IPS-NIHi7 (cell line): ENCODE measurements around the gene TUBA4A.
"Not testable (repeated sequence)": the region's sequence is repeated elsewhere in the genome, so short reads cannot be mapped to it uniquely, and the experiment has no call there.

Source experiments
- DNase-seq: peaks from one replicate; pipeline ENCODE4 v3.0.0; 2012; ENCODE audit warnings: mixed read lengths; ENCODE audit errors: extremely low spot score

The TUBA4A gene

DNA sequence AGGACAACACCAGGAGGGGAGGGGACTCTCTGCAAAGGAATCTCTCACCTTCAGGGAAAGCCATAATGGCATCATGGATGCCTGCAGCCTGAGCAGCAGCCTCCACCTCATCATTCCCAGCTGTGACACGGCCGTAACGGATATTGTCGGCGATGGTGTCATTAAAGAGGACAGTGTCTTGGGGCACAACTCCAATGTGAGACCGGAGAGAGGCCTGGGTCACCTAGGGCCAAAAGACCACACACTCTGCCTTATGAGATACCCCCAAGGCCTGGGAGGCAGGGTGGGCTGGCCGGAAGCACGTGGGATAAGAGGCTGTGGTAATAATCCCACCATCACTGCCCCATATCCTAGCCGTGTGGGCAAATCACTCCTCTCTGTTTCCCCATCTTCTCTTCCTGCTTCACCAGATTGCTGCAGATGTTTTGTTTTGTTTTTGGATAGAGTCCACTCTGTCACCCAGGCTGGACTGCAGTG is 42.8 kb downstream of the TUBA4A start:
- DNase-seq: no peak

GRCh38 chr2:219210196-219210885 is 43.4 kb downstream of the TUBA4A start:
- DNase-seq: no peak

GRCh38 chr2:219209236-219210195 is 44.2 kb downstream of the TUBA4A start:
- no peak for DNase-seq

- no peak for DNase-seq
Observed at GRCh38 chr2:219207884-219208740, 45.6 kb downstream of the TUBA4A start.

DNA sequence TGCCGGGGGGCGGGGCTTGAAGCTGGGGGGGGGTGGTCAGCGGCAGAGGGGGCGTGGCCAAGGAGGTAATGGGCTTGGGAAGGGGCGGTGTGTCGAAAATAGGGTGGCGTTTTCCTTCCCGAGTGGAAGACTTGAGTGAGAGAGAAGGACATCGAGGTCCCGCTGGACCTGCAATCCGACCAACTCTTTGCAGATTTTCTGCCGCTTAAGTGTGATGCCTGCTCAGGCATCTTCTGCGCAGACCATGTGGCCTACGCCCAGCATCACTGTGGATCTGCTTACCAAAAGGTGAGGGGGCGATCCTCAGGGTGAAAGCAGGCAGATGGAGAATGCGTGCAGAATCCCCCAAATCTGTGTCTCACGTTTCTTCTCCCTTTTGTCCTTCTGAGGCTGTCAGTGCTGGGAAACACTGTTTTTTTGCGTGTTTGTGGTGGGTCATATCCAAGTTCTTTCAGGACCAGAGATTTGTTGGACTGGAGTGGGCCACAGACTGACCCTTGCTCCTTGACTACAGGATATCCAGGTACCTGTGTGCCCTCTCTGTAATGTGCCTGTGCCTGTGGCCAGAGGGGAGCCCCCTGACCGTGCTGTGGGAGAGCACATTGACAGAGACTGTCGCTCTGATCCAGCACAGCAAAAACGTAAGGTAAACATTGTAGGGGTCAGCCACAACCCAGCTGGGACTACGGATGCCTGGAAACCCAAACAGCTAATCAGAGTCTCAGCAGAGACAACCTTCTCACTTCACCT is 46.4 kb downstream of the TUBA4A start:
- peak; percentile 19 for DNase-seq

DNA sequence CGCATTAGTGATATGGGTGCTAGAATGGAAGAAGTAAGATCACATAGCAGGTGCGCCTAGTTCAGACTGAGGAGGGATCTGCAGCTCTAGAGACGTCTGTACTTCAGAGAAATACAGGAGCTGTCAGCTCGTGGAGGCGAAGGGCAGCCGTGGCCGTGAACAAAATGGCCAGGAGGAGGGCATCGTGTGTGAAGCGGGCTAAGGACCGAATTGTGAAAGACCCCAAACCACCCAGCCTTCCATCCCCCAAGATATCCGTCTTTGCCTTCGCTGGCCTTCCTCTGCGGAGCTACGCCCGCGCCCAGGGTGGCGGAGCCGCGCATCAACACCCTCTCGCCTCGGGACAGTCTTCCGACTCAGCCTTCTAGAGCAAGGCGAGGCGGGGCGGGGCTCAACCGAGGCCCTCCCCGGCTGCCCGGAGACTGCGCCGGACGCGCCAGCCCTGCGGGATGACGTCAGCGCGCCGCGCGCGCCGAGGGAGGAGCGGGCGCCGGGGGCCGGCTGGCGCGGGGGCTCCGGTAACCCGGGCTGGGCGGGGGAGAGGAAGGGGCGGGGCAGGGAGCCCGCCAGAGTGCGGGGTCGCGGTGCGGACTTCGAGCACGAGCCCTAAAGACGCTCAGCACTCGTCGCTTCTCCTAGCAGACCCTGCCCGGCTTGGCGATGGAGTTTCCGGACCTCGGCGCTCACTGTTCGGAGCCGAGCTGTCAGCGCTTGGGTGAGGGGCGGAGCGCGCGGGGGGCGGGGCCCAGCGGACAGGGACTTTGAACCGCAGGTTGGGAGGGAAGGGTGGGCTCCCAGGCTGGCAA is 47.2 kb downstream of the TUBA4A start, which contains the start of gene ZFAND2B:
ZFAND2B (plus strand) TSS at position 455 of the 806 bp plus-strand sequence; CDS start at position 661, 206 bp downstream.
- peak; percentile 99 for DNase-seq

GRCh38 chr2:219205981-219206327 is 47.8 kb downstream of the TUBA4A start:
- DNase-seq: no peak

GRCh38 chr2:219205165-219205538 is 48.6 kb downstream of the TUBA4A start:
- no peak for DNase-seq

DNA sequence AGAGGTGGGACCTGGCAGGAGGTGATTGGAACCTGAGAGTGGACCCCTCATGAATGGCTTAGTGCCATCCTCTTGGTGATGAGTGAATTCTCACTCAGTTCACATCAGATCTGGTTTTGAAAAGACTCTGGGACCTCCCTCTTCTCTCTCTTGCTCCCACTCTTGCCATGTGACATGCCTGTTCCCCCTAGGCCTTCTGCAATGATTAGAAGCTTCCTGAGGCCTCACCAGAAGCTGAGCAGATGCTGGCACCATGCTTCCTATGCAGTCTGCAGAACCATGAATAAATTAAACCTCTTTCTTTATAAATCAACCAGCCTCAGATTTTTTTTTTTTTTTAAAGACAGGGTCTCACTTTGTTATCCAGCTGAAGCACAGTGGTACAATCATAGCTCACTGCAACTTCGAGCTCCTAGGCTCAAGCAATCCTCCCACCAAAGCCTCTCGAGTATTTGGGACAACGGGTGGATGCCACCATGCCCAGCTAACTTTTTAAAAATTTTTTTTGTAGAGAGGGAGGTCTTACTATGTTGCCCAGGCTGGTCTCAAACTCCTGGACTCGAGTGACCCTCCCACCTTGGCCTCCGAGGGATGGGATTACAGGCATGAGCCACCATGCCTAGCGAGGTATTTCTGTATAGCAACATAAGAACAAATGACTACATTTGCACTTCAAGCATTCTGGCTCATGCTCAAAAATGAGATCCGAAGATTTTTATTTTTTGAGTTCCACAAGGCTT is 49.1 kb downstream of the TUBA4A start:
- no peak for DNase-seq

GRCh38 chr2:219201331-219201730 is 52.4 kb downstream of the TUBA4A start:
- DNase-seq: not testable (repeated sequence)

GRCh38 chr2:219200502-219201326 is 53.0 kb downstream of the TUBA4A start:
- not testable (repeated sequence) for DNase-seq
